AML-193 (cell line): ENCODE measurements around the gene TMEM54.

Experiments used
- DNase-seq, 2 experiments: peaks; one replicate each; lab custom pipeline; 2025; lab: John Stamatoyannopoulos, UW

The TMEM54 gene, protein sequence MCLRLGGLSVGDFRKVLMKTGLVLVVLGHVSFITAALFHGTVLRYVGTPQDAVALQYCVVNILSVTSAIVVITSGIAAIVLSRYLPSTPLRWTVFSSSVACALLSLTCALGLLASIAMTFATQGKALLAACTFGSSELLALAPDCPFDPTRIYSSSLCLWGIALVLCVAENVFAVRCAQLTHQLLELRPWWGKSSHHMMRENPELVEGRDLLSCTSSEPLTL

DNA sequence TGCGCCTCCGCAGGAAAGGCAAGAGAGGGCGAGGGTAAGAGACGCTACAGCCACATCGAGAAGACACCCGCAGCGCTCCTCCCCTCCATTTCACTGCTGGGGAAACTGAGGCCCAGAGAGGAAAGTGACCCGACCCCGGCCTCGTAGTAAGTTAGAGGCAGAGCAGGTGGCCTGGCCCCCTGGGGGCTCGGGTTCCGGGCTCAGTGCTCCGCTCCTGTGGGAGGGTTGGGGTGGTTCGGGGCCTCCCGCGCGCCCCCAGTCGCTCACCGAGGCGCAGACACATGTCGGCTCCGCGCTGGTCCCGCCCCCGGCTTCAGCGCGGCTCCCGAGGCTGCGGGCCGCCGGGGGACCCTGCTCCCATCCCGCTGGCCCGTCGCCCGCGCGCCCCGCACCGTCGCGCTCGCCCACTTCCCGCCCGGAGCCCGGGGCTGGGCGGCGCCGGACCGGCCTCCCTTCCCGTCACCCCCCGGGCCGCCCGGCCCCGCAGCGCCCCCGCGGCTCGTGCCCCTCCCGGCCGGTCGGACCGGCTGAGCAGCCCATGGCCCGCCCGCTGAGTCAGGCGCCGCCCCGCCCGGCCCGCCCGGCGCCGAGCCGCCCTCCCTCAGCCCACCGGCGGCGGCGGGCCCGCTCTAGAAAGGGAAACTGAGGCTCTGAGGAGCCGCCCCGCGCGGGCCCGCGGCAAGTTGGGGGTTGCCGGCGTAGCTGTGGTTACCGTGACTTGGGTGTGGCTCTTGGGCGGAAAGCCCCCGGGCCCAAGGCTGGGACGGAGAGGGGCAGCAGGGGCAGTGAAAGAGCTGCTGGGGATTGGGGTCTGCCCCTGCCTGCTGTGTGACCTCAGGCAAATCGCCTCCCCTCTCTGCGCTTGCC lies at the start of gene TMEM54:
Gene TMEM54, minus strand, starts transcription at position 434 of the 867 bp plus-strand sequence. Its CDS starts 151 bp downstream, at position 283.
- no peak for DNase-seq

DNA sequence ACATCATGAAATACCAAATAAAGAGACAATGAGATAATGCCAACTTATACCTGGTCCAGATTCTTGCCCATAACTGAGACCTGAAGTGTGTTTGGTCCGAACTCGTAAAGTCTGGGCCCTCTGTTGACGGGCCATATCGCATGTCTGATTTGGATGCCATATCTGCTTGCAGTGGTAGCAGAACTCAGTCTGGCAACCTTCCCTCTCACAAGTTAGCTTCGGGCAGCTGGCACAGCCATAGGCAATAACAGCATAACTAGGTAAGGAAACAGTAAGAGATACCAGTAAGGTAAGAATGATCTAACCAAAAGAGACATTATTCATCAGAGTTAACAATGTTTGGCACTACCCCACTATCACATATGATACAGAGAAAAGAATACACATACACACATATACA lies 48.3 kb upstream of the TMEM54 start:
- no peak for DNase-seq

DNA sequence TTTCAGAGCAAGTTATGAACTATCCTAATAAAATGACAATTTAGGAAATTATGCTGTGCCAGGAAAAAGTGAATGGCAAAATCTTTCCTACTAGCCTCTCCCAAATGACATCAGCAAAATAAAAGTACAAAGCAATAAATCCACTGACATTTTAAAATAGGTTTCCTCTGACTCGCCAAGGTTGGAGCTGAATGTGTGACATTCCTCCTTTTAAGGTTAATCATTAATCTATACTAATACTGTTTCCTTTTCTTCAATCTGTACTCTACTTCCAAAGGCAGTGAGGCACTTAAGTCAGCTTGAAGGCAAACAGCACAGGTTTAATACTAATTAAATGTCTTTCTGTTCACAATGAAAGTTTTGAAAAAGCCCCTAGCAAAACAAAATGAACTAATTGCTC lies 47.7 kb upstream of the TMEM54 start:
- no peak for DNase-seq

GRCh38 chr1:32948390-32948722 lies 47.2 kb upstream of the TMEM54 start:
- DNase-seq, result no peak

DNA sequence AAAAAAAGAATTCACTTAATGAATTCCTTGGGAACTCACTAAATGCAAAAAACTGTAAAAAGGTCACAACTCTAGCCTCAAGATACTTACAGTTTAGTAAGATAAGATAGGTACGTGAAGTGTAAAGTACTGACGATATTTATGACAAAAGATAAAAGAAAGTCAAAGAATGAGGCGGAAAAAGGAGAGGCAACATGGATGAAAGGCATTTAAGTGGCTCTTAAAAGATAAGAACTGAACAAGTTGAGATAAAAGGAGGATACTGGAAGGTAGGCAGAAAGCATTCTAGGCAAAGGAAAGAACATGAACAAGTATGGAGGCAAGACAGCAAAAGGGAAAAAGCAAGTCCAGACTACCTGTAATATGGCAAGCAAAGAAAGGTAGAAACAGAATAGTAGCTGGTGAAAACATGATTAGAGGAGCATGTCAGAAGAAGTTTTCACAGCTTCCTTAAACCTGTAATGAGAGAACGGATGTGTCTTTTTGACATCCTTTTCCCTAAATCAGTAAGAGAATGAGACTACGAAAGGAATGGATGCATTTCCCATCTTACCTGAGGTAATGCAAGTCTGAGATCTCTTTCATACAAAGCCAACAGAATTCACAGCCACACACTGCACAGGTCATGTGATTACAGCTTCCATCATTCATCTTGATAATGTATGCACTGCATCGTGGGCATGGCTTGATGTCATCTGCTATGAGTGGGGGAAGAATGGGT lies 46.6 kb upstream of the TMEM54 start:
- DNase-seq, result no peak

- DNase-seq, result no peak
These were observed 45.2 kb upstream of the TMEM54 start for GRCh38 chr1:32946413-32946812.

DNA sequence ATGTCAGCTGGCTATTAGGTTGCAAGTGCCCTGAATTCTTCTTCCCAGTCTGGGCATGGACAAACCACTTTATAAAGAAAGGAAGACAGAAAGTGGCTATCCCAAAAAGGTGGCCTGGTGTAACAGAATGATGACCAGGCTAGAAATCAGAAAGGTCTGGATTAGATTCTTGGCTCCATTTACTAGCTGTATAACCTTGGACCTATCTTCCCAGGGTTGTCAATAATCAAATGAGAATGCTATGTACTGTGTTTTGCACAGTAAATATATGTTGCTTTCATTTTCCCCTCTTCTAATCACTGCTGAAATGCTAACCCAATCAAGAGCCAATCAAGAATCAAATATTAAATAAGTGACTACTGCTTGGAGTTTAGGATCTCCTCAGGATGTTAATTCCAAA lies 43.0 kb upstream of the TMEM54 start:
- DNase-seq, result no peak

GRCh38 chr1:32939655-32940371 lies 38.6 kb upstream of the TMEM54 start:
- peak; percentile 48 to 70 for DNase-seq

- no peak for DNase-seq
These were observed 35.9 kb upstream of the TMEM54 start for GRCh38 chr1:32937061-32937460.

GRCh38 chr1:32934535-32934934 lies 33.3 kb upstream of the TMEM54 start:
- DNase-seq, result no peak

DNA sequence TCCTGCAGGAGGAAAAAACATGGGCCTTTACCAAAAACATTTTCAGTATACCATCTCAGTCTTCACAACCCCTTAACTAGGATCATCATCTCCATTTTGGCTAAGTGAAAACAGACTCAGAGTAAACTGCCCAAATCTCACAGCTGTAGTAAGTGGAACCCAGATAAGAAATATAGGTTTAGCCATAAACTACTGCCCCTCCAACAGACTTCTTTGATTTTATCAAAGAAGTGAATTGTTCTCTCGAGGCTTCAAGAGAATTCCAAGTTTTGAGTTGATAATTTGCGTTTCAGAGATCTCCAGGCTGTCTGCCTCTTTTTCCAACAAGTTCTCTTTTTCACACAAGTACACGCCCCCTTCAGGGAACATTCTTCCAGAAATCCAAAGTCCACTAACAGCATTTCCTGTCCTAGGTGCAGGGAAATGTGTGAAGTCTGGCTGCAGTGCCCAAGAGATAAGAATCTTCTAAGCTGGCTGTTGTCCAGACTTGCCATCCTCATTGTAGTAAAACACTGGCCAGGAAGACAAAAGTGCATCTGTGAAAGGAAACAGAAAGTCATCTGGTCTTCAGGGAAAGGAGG lies 32.6 kb upstream of the TMEM54 start:
- no peak for DNase-seq

GRCh38 chr1:32931760-32932159 lies 30.6 kb upstream of the TMEM54 start:
- DNase-seq, result no peak

- no peak for DNase-seq
These were observed 28.2 kb upstream of the TMEM54 start for GRCh38 chr1:32929366-32929765.

- no peak for DNase-seq
These were observed 27.5 kb upstream of the TMEM54 start for GRCh38 chr1:32928715-32929114.

DNA sequence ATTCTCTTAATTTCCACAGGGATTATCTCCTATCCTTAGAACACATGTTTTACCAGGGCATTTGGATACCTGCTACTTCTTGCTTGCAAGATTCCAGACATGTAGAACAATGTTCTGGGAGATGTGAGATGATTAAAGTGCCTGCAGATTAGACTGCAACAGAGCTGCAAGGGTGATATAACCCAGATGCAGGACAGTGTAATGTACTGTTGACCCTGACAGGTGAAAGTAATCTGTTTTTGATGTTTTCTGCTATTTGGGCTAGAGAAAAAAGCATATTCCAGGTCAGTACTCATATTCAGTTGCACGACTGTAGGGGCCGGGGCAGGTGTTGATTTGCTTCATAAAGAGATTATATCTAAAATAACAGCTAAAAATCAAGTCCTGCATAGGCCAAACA lies 27.1 kb upstream of the TMEM54 start:
- DNase-seq, result no peak

GRCh38 chr1:32927441-32927840 lies 26.3 kb upstream of the TMEM54 start:
- no peak for DNase-seq

- no peak for DNase-seq
These were observed 25.4 kb upstream of the TMEM54 start for GRCh38 chr1:32926562-32926961.

DNA sequence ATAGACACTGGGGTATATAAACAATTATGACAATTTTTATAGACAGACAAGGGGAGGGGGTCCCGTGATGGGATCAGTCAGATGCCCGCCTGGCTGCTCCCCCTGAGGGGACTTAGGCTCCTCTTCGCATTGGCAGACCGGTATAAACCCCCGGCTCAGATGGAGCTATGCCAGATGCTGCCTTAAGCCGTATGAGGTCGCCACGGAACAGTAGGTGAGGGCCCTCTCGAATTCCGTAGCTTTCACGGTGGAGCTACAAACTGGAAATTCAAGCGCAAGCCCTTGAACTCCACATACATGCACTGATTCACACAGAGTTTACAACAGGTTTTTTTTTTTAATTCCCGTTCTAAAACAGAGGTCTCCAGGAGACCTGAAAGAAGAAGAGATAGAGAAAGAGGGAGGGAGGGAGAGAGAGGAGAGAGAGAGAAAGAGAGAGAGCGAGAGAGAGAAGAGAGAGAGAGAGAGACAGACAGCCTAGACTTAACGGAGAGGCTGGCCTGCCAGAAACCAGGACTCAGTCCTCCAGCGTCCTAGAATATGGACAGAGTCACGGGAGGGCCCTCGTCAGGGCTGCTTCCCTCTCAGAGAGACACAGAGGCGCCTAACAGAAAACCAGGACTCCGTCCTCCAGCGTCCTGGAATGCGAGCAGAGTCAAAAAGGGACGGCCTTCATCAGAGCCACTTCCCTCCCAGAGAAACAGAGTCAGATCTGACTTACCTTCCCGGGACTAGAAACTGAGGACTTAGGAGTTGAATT lies 24.4 kb upstream of the TMEM54 start:
- no peak for DNase-seq

DNA sequence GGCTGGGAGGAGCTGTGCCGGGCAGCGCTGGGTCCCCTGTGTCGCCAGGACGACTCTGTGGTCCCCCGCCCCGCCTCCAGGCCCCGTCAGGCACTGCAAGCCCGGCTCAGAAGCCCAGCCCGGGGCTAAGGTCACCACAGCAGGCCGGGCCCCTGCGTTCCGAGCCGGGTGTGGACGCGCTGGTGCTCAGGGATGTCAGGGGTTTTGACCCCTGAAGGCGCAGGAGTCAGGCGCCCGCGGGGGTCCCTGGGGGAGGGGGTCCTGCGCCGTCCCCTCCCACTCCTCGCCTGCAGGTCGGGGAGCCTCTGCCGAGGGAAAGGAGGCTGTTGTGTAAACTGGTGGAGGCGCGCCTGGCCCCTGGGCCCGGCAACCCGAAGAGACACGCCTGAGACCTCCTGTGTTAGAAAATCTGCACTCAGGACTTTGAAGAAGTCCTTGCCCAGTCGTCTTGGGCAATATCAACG lies 23.7 kb upstream of the TMEM54 start:
- no peak for DNase-seq

- DNase-seq, result no peak
These were observed 19.6 kb upstream of the TMEM54 start for GRCh38 chr1:32920833-32921232.
